MCF 10A (cell line): Measurements from ENCODE around the gene PLA2G6. TPM values are rescaled to one million over a fixed set of nuclear protein-coding genes. Genes with fewer than 3 reads are reported as not detected.

ENCODE experiments used
- BruUV-seq: library from RNA; stranded (reverse); fragments of 400-500 nt; replicated peaks from 2 replicates; lab custom pipeline; 2021; lab: Mats Ljungman, UMichigan
- CTCF ChIA-PET: fragments of 300-600 bp; sonication (Branson Sonifier 250); formaldehyde crosslinking; extraction: SDS; loops from one replicate; lab custom pipeline; 2021; ENCODE audit warnings: antibody characterized with exemption, inconsistent platforms; lab: Yijun Ruan, JAX
- POLR2A ChIA-PET: fragments of 300-600, 350-650 bp; sonication (Branson Sonifier 250); formaldehyde crosslinking; extraction: SDS; loops from one replicate; lab custom pipeline; 2020; ENCODE audit warnings: antibody characterized with exemption, inconsistent platforms; lab: Yijun Ruan, JAX
- DNase-seq: peaks from one replicate; pipeline ENCODE4 v3.0.0-alpha.2; 2018; ENCODE audit not compliant: unreplicated experiment
- H3K27ac Mint-ChIP-seq: one replicate; pipeline ENCODE4 v1.8.0; 2022; ENCODE audit warnings: mild to moderate bottlenecking, low read depth, mixed read lengths; ENCODE audit not compliant: unreplicated experiment
- H3K27me3 Mint-ChIP-seq: one replicate; pipeline ENCODE4 v1.8.0; 2022; ENCODE audit warnings: mixed read lengths; ENCODE audit not compliant: insufficient read depth, unreplicated experiment
- H3K36me3 Mint-ChIP-seq: one replicate; pipeline ENCODE4 v1.8.0; 2022; ENCODE audit warnings: mild to moderate bottlenecking, moderate library complexity, mixed read lengths; ENCODE audit not compliant: insufficient read depth, unreplicated experiment
- H3K4me1 Mint-ChIP-seq: one replicate; pipeline ENCODE4 v1.8.0; 2022; ENCODE audit warnings: mixed read lengths; ENCODE audit not compliant: insufficient read depth, unreplicated experiment
- H3K4me3 Mint-ChIP-seq: one replicate; pipeline ENCODE4 v1.8.0; 2022; ENCODE audit warnings: mild to moderate bottlenecking, moderate library complexity, mixed read lengths; ENCODE audit not compliant: unreplicated experiment
- H3K9me3 Mint-ChIP-seq: one replicate; pipeline ENCODE4 v1.8.0; 2022; ENCODE audit warnings: mixed read lengths; ENCODE audit not compliant: unreplicated experiment
- CTCF ChIP-seq: fragments of 200-600 bp; IDR thresholded peaks from one replicate; pipeline ENCODE4 v1.8.0; 2022; ENCODE audit warnings: antibody characterized with exemption, mild to moderate bottlenecking; ENCODE audit not compliant: unreplicated experiment
- intact Hi-C: fragments of 100-400 bp; cut with micrococcal nuclease; formaldehyde crosslinking; loops from 2 replicates; pipeline ENCODE4 v1.14.1; 2022
- total RNA-seq: library from RNA; stranded (reverse); gene quantifications from 2 replicates; pipeline ENCODE4 v1.2.3, GENCODE V29; 2022

Gene PLA2G6
- total RNA-seq, 1 experiment from 2014 or later = 37.5 TPM

- H3K27me3 Mint-ChIP-seq = no peaks in the 10 kb centered on the region
- no peak for DNase-seq
- peak; percentile 26 for TF ChIP-seq CTCF
- H3K9me3 Mint-ChIP-seq = no peaks in the 10 kb centered on the region
- POLR2A ChIA-PET = interaction anchor here (0.6 to 1.9 kb wide), 5 partner anchors 20 to 288 kb away, joined by 3 to 13 read pairs (median 4); partner anchors contain the start of genes MAFF and PLA2G6
- intact Hi-C loops = no loop called here
- H3K4me1 Mint-ChIP-seq = peaks cover 45% of the 10 kb centered on the region
- H3K36me3 Mint-ChIP-seq = peaks cover 28% of the 10 kb centered on the region
- H3K4me3 Mint-ChIP-seq = no peak overlapping the region
- peak overlapping the region; percentile 97 for H3K27ac Mint-ChIP-seq
- CTCF ChIA-PET = interaction anchor here (0.7 to 1.2 kb wide), 3 partner anchors 73 to 123 kb away, joined by 3 read pairs; no protein-coding TSS in a partner anchor
- BruUV-seq = no TSS peak
Observed at GRCh38 chr22:38223289-38223960, 41.8 kb upstream of the PLA2G6 start.

DNA sequence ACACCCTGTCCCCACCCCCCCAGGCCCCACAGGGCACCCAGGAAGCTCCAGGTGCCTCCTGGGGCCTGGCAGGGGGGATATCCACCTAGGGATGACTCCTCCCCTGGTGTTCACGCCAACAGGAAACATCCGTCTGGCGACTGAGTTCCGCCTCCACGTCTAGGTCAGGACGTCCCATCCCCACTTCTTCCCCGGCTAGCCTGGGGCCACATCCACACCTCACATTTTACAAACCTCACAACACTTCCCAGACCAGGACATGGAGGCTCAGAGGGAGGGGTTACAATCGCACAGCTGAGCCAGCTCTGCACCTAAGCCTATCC lies 41.1 kb upstream of the PLA2G6 start:
- H3K4me3 Mint-ChIP-seq = peak overlapping the region; percentile 43
- DNase-seq = peak; percentile 80
- no peaks in the 10 kb centered on the region for H3K27me3 Mint-ChIP-seq
- peaks cover 45% of the 10 kb centered on the region for H3K4me1 Mint-ChIP-seq
- no peaks in the 10 kb centered on the region for H3K9me3 Mint-ChIP-seq
- peaks cover 34% of the 10 kb centered on the region for H3K36me3 Mint-ChIP-seq
- CTCF ChIA-PET = interaction anchor here (0.5 to 1.7 kb wide), 6 partner anchors 18 to 309 kb away, joined by 3 to 6 read pairs (median 3); no protein-coding TSS in a partner anchor
- peak overlapping the region; percentile 97 for H3K27ac Mint-ChIP-seq
- TF ChIP-seq CTCF = no peak
- intact Hi-C loops = no loop called here
- POLR2A ChIA-PET = interaction anchor here (0.5 to 1.9 kb wide), 13 partner anchors 11 to 287 kb away, joined by 3 to 13 read pairs (median 3); partner anchors contain the start of genes MAFF and PLA2G6
- no TSS peak for BruUV-seq

GRCh38 chr22:38221908-38222796 lies 40.5 kb upstream of the PLA2G6 start:
- POLR2A ChIA-PET = interaction anchor here (0.5 to 1.9 kb wide), 12 partner anchors 10 to 176 kb away, joined by 3 to 13 read pairs (median 3); partner anchors contain the start of genes MAFF and PLA2G6
- TF ChIP-seq CTCF = no peak
- Mint-ChIP-seq H3K9me3 (no peaks in the 10 kb centered on the region), H3K36me3 (peaks cover 40% of the 10 kb centered on the region), H3K4me1 (peaks cover 45% of the 10 kb centered on the region), H3K27ac (peak overlapping the region; percentile 97), H3K4me3 (peak overlapping the region; percentile 43), H3K27me3 (no peaks in the 10 kb centered on the region)
- intact Hi-C loops = no loop called here
- no peak for DNase-seq
- no TSS peak for BruUV-seq
- CTCF ChIA-PET = interaction anchor here (0.5 to 1.7 kb wide), 7 partner anchors 19 to 309 kb away, joined by 3 to 6 read pairs (median 3); no protein-coding TSS in a partner anchor

DNA sequence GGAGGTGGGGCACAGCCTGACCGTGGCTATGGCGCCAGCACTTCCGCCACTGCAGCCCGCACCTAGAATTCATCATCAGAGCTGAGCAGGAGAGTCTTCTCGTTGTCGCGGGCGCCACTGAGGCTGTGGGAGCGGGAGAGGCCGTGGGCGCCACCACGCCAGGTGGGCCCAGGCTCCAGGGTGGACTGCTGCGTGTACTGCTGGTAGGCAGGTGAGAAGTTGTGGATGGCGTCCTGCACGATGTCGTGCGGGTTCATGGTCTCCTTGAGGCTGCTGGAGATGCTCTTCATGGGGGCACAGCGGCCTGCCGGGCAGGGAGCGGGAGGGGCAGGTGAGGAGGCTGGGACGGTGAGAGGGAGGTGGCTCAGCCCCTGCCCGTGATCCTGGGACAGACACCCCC lies 39.8 kb upstream of the PLA2G6 start:
- intact Hi-C loops = no loop called here
- no peaks in the 10 kb centered on the region for H3K9me3 Mint-ChIP-seq
- ChIA-PET CTCF (interaction anchor here (1.0 to 1.7 kb wide), 2 partner anchors 83 to 107 kb away, joined by 3 to 6 read pairs; no protein-coding TSS in a partner anchor), POLR2A (interaction anchor here (1.9 kb wide), 1 partner anchor 40 kb away, joined by 13 read pairs; the partner anchor contains the start of gene PLA2G6)
- BruUV-seq = no TSS peak
- H3K27me3 Mint-ChIP-seq = no peaks in the 10 kb centered on the region
- H3K4me1 Mint-ChIP-seq = peaks cover 39% of the 10 kb centered on the region
- peak overlapping the region; percentile 28 for H3K4me3 Mint-ChIP-seq
- peak overlapping the region; percentile 97 for H3K27ac Mint-ChIP-seq
- no peak for DNase-seq
- TF ChIP-seq CTCF = no peak
- peaks cover 48% of the 10 kb centered on the region for H3K36me3 Mint-ChIP-seq
